Ecto neural progenitor cell (in vitro differentiated cells): ENCODE results near the gene EXD3.
"Not testable (repeated sequence)": the region's sequence is repeated elsewhere in the genome, so short reads cannot be mapped to it uniquely, and the experiment has no call there.

ENCODE experiments used
- DNase-seq: peaks from one replicate; pipeline ENCODE4 v3.0.0-alpha.2; 2018; ENCODE audit warnings: low spot score

Gene EXD3

DNA sequence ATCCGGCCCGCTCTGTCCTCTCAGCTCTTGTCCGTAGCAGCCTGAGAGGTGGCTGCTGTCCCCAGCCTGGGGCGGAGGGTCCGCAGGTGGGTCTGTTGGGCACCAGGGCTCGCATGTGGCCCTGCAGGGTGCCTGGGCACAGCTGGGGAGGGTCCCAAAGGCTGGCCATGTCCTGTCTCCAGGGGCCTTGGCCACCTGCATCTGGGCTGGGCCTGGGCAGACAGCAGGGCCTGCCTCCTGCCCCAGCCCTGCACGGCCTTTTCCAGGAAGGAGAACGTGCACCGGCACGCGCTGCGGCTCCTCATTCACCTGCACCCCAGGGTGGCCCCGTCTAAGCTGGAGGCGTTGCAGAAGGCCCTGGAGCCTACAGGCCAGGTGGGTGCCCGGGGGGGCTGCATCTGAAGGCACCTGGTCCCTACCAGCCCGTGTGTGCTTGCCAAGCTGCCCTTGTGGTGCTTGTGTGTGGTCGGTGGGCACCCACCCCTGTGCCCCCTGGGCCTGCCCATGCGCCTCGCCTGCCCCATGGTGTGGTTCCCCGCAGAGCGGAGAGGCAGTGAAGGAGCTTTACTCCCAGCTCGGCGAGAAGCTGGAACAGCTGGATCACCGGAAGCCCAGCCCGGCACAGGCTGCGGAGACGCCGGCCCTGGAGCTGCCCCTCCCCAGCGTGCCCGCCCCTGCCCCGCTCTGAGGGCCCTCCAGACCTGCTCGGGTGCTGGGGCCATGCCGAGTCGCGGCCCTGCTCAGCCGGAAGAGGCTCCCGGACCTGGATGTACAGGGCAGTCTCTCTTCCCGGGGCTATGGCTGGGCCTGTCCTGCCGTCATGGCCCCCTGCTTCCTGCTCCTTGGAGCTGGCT lies 150.5 kb downstream of the EXD3 start:
- DNase-seq: no peak

DNA sequence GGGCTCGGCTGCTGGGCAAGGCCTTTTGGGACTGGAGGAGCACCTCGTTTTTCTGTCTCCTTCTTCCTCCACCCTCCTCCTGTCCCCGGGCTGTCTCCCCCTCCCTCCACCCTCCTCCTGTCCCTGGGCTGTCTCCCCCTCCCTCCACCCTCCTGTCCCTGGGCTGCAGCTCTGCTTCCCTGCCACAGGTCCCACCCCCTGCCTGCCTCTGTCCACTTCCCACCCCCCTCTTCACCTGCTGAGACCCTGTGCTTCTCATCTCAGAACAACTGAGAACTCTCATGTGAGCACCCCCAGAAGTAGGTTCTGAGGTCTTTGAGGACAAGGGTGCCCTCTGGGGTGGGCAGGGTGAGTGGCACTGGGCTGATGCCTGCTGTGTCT lies 151.3 kb downstream of the EXD3 start:
- DNase-seq: no peak

DNA sequence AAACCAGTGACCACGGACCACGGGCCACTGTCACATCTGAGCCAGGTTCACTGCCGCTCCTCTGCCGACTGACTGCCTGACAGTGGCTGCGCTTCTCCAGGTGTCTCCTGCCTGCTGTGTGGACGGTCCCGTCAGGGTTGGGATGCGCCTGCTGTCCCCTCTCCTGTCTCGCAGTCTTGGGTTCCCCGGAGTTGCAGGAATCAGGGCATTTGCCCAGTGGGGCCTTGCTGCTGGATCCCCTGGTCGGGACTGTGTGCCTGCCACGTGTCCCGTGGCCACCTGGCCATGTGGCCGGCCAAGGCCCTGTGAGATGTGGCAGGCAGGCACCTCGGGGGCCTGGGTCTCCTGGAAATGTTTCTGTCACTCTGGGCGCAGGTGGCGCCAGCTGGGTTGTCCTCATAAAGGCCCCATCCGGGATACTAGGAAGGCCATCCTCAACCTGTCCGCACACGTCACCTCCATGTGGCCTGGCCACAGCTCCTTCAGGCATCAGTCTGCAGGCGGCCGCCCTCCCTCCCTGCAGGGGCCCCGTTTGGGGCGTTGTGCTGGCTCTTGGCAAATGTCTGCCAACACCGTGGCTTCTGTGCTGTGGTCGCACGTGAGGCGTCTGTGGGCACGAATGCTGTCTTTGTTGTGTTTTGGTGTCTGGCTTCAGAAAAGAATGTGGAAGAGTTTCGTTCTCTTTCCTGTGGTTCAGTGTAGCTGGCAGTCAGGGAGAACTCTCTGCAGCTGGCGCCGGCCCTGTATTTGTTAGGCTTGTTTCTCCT lies 151.8 kb downstream of the EXD3 start:
- DNase-seq: no peak

DNA sequence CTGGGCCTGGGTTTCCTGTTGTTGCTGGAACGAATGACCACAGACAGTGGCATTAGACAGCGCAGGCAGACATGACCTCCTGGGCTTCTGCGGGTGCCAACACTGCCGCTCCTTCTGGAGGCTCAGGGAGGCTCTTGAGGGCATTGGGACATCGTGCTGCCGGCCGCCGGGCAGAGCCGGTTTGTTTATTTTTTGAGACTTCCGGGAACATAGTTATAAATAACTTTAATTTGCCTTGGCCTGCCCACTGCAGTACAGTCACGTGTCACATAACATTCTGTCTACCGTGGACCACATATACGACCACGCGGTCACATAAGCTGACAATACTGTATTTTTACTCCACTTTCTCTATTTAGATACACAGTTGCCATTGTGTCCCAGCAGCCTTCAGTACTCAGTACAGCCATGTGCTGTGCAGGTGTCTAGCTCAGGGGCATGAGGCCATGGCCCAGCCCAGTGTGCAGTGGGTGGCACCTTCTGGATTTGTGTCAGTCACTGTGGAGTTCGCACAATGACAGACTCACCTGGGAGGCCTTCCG lies 153.7 kb downstream of the EXD3 start:
- DNase-seq: no peak

DNA sequence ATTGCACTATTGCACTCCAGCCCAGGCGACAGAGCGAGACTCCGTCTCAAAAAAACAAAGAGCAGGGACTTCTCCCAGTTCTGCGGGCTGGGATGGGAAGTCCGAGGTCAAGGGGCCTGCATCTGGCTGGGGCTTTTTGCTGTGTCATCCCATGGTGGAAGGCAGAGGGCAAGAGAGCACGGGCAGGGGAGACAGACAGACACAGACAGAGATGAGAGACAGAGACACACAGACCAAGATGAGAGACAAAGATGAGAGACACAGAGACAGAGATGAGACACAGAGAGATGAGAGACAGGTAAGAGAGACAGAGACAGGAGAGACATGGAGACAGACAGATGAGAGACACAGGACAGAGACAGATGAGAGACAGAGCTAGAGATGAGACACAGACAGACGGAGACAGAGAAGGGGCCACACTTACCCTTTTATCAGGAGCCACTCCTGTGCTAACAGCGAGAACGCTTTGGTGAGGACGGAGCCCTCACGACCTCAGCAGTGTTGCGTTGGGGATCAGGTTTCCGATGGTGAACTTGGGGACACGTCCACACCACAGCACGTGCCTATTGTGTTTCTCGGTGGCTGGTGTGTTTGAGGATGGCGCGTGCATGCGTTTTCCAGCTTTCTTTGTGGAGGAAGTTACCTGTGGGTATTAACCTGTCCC lies 154.3 kb downstream of the EXD3 start:
- DNase-seq: no peak

DNA sequence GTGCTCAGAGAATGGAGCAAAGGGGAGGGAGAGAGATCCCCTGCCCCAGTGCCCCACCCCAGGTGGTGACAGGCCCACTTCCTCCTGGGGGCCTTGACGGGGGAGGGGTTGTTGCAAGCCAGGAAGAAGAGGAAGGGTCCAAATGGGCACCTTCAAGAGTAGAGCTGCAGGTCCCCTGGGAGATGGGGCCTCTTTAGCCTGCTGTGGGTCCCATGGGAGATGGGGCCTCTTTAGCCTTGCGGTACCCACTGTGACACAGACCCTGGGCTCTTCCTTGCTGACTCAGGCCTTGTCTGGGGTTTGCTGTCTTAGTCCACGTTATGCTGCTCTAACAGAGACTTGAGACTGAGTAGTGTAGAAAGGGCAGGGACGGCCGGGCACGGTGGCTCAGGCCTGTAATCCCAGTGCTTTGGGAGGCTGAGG lies 155.0 kb downstream of the EXD3 start:
- no peak for DNase-seq

DNA sequence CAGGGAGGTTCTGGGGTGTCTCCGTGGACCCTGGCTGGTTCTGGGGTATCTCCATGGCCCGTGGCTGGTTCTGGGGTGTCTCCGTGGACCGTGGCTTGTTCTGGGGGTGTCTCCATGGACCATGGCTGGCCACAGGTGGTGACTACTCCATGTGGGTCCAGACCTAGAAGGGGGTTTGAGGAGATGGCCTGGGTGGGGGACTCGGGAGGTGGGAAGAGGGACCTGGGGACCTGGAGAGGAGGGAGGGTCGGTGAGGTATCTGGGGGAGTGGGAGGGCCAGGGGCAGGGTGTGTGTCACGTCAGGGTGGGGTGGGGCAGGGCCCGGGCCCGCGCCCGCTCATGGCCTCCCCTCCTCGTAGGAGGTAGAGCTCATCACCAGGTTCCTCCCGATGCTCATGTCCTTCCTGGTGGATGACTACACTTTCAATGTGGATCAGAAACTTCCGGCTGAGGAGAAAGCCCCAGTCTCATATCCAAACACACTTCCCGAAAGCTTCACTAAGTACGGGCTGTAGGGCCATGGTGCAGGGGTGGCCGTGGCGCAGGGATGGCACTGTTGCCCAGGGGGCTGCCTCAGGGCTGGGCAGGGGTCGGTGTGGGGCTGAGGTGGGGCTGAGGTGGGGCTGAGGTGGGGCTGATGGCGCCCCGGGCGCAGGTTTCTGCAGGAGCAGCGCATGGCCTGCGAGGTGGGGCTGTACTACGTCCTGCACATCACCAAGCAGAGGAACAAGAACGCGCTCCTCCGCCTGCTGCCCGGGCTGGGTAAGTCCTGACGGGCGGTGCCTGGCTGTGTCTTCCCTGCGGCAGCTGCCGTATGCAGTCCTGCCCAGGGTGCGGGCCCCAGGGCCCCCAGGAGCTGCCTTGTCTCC lies 156.1 kb downstream of the EXD3 start:
- DNase-seq: no peak

DNA sequence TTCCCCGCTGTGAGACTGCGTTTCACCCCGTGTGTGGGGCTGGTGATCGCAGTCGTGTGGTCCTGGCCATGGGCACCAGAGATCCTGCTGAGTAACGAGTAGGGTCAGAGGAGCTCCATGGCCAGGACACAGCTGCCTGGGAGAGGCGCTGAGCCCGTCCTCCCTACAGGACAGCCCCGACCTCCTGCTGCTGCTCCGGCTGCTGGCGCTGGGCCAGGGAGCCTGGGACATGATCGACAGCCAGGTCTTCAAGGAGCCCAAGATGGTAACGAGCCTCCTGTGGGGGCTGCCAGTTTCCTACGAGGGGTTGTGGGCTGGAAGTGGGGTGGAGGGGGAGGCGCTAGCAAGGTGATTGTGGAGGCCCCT lies 156.8 kb downstream of the EXD3 start:
- DNase-seq: no peak

DNA sequence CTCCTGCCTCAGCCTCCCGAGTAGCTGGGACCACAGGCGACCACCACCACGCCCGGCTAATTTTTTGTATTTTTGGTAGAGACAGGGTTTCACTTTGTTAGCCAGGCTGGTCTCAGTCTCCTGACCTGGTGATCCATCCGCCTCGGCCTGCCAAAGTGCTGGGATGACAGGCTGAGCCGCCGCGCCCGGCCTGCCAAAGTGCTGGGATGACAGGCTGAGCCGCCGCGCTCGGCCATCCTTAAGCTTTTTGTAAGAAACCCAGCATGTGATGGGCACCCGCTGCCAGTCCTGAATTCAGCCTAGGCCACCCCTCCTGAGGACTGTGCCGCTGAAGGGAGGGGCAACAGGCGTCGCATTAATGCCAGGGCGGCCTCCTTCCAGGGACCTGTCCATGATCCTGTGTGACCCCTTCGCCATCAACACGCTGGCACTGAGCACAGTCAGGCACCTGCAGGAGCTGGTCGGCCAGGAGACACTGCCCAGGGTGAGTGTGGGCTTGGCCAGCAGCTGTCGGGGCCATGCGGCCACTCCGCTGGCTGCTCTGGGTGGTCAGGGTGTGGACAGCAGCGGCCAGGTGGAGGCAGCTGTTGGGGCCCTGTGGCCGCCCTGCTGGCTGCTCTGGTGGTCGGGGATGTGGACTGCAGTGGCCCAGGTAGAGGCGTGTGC lies 157.3 kb downstream of the EXD3 start:
- no peak for DNase-seq

DNA sequence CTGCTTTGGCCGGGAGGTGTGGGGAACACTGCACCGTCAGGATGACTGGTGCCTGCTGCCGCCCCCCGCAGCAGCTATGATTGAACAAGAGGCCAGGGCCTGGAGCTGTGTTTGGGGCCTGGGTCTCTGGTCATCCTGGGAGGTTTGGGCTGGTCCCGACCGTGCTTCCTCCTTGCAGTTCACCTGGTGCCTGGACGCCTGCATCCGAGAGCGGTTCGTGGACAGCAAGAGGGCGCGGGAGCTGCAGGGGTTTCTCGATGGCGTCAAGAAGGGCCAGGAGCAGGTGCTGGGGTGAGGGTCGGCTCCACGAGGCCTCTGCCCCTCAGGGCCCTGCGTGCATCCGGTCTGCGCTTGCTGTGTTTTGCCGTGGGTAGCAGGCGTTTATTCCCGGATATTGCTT lies 158.9 kb downstream of the EXD3 start:
- DNase-seq: no peak

DNA sequence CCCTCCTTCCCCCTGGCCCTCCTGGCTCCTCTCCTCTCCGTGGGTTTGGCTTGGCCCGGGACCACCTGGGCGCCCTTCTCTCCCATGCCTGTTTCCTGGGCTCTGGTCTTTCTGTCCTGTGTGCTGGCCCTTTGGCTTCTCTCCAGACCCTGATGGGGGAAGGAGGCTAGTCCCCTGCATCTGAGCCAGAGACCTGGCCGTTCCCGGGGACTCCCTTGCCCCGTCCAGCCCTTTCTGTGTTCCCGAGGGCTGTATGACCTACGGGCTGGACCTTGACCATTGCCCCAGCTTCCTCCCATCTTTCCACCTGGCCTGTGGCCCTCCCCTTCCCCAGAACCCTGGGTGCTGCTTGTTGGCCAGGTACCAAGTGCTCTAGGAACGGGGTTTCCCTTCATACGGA lies 159.5 kb downstream of the EXD3 start:
- no peak for DNase-seq

DNA sequence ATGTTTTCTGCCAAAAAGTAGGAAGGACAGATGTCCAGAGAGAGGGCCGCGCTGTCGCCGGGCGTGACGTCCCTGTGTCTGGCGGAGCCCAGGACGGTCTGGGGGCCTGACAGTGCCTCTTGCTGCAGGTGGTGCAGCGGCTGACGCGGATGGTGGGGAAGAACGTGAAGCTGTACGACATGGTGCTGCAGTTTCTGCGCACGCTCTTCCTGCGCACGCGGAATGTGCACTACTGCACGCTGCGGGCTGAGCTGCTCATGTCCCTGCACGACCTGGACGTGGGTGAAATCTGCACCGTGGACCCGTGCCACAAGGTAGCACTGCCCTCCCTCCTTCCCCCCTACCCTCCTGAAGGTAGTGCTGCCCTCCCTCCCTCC lies 160.1 kb downstream of the EXD3 start:
- no peak for DNase-seq

DNA sequence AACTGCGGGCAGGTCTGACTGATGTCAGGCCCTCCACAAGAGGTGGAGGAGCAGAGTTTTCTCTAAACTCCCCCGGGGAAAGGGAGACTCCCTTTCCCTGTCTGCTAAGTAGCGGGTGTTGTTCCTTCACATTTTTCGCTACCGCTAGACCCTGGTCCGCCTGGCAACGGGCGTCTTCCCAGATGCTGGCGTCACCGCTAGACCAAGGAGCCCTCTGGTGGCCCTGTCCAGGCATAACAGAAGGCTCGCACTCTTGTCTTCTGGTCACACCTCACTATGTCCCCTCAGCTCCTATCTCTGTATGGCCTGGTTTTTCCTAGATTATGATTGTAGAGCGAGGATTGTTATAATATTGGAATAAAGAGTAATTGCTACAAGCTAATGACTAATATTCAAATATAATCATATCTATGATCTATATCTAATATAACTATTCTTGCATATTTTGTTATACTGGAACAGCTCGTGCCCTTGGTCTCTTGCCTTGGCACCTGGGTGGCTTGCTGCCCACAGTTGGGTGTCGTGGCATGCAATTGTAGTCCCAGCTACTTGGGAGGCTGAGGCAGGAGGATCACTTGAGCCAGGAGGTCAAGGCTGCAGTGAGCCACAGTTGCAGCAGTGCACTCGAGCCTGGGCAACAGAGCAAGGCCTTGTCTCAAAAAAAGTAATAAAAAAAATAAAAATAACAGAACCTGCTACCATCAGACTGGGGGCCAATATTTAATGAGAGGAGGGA lies 160.6 kb downstream of the EXD3 start:
- not testable (repeated sequence) for DNase-seq
